GM19452 (cell line): ENCODE data around the gene ALDH1B1.

ENCODE experiments used
- ATAC-seq: cut with Tn5 transposase; IDR thresholded peaks from one replicate; pipeline ENCODE4 v1.9.1; 2021; ENCODE audit not compliant: unreplicated experiment

The ALDH1B1 gene

DNA sequence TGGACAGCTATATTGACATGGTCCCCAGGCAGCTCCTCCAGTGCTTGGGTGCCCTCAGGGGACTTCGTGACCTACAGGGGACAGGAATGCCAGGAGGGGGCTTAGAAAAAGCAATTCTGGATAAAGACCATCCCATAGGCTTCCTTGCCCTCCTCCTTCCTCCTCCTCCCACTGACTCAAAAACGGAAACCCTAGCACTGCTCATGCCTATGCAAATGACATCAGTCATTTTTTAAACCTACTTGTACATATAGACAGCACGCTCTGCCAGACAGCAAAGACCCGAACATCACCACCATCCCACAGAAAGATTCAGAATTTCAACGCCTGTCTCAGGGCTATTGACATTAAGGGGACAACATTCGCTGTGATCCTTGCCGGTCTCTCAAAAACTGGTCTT is 20.8 kb downstream of the ALDH1B1 start:
- no peak for ATAC-seq

DNA sequence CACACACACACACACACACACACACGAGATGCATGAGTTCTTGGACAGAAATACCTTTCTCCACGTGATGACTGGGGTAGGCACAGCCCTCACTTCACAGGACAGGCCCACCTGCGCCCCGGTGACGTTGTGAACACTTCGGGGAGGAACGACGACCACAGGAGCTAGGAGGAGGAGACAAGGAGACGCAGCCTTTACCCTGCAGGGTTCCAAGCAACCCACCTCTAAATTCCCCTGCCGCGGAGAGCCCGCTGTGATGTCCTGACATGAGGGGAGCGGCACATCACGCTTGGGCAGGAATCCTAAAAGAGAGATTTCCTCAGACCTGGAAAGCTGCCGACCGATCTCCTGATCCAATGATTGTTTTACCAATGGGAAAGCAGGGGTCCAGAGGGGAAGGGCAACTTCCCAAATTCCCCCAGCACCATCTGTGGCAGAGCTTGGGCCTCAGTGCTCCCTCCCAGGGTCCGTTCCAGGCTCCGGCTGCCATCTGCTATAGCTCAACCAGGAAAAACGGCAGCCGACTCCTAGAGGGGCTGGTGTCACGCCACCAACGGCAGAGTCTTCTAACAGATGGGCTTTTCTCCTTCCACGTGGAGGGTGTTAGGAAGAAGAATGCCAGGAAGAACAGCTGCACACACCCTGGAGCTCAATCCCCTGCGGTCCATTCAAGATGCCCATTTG is 21.7 kb downstream of the ALDH1B1 start:
- ATAC-seq: no peak

DNA sequence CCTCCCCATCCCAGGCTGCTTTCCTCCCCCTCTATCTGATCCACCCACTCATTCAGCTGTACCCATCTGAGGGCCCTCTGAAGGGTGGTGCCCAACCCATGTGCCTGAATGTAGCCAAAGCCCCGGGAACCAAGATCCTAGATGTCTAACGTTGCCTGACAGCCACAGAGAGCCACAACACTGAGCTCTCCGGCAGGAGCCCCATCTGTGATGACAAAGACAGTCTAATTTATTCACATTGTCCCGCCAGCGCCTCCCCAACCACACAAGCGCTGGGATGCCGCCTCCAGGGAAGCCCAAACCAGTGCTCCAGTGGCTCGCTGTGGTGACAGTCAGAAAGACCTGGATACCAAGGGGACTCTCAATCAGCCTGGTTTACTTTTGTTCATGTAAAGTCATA is 23.4 kb downstream of the ALDH1B1 start:
- no peak for ATAC-seq

DNA sequence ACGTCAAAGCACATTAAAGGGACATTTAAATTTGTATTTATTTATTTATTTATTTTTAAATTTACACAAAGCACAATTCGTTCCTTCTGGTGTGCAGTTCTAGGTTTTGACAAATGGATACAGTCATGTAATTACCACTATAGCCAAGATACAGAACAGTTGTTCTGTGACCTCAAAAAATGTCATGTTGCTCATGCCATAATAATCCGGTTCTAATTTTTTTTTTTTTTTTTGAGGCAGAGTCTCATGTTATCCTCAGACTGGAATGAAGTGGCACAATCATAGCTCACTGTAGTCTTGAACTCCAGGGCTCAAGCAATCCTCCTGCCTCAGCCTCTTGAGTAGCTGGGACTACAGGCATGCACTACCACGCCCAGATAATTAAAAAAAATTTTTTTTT is 24.0 kb downstream of the ALDH1B1 start:
- no peak for ATAC-seq

DNA sequence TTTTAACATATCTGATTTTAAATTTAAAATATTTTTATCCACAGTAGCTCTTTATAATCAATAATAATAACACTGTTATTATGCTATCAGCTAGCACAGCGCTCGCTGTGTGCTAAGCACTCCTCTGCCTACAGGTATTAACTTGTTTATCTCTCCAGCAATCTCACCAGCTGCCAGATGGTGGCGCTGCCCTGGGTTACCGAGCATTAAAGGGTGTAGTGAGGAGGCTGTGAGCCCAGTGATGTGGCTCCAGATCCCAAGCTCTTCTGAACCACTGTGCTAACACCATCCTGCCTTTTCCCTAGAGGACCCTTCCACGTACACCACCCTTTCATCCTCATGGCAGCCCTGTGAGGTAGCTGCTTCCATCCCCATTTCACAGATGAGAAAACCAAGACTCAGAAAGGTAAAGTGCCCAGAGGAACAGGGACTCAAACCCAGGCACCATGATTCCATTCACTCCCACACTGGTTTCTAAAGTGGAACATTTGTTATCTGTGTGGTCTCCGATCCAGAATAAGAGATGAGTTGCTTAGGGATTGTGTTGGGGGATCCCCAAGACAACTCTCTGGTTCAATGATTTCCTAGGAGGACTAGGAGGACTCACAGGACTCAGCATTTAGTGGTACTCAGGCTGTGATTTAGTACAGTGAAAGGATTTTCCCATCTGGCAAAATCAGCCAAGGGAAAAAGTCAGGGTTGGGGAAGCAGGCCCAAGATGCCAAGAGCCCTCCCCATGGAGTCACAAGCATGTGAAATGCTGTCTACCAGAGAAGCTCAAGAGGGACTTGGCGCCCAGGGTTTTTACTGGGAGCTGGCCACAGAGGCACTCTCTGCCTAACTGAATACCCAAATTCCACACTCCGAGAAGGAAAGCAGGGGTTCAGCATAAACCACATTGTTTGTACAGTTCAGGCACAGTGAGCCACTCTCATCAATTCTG is 24.8 kb downstream of the ALDH1B1 start:
- no peak for ATAC-seq

DNA sequence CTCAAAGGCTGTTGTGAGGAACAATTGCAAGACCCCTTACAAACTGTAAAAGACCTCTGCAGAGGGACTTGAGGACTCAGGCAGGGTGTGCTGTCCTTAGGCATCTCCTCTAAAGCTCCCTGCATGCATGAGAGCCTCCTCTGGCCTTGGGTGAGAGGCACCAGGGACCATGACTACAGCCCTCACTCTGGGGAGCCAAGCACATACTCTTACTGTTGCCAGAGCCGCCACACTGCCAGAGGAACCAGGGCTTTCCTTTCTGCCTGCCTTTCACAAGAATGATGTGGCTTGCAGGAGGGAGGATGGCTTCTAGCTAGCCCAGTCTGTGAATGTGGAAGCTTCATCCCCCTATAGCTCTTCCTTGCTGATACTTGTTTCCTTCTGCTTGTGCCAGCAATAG is 25.9 kb downstream of the ALDH1B1 start:
- no peak for ATAC-seq

DNA sequence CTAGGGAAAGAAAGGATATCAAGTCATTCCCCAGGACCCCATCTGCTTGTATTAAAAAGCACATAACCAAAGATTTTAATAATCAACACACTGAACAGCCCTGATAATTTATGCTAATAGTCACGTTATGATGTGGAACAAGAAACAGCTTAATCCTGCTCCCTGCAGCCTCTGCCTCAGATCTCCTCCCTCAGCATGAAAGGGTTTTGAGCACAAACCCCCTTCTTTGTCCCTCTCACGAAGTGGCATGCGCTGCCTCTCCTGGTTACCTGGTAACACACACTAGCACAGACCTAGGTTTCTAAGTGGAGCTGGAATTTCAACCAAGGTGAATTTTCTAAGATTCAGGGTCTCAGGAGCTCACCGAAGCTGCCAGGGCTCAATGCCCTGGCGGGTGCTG is 26.7 kb downstream of the ALDH1B1 start:
- ATAC-seq: no peak

DNA sequence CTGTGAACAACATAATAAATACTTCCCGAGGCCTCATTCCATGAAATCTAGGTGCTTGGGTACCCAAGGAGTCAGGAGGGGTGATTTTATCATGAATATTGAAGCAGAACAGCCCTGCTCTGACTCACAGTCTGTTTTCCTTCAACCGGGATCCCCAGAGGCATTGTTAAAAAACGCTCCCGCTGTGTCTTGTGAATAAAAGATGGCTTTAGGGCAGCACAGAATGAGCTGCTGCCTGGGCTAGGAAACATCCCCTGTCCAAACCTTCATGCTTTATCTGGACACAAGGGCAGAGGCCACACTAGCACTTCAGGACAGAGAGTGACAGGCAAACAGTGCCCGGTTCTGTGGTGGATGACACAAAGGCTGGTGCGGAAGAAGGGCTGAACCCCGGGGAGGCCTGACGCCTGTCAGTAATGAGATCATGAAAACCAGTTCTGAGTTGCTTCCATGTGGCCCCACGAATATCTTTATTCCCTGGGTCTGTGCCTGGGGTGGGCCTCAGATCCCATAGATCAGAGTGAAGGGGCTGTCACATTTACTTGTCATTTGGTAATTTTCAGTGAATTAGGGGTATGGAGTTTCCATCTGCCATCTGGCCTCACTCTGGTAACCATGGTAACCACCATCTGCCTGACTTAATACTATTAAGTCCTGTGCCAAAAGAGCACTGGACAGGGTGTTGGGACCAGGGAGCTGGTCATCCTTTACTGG is 29.2 kb downstream of the ALDH1B1 start:
- no peak for ATAC-seq

DNA sequence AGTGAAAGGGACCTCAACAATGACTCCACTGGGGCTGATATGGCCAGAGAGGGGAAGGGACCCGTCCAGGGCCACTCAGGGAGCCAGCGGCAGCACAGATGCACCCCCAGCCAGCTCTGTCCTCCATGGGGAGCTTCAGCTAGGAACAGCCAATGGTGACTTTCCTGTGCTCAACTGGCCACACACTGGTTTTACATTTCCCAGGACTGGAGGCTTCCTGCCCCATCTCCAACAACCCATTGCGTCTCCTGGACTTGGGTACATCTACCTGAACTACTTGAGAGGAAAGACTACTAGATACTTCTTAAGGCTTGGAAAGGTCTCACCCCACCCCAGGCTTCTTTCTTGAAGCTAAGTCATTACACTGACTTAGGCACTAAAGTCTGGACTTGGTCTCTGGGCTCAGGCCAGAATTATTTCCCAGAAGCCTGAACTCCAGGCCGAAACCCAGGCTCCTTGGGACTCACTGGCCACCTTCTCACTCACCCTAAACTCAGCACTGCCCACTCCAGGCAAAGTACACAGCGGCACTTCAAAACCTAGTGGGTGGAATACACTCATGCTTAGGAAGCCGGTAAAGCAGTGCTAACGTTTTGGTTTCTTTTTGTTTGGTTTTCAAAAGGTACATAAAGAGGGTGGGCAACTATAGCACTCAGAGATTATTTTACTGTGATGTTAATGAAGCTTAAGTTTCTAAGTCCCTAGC is 30.2 kb downstream of the ALDH1B1 start:
- ATAC-seq: no peak

DNA sequence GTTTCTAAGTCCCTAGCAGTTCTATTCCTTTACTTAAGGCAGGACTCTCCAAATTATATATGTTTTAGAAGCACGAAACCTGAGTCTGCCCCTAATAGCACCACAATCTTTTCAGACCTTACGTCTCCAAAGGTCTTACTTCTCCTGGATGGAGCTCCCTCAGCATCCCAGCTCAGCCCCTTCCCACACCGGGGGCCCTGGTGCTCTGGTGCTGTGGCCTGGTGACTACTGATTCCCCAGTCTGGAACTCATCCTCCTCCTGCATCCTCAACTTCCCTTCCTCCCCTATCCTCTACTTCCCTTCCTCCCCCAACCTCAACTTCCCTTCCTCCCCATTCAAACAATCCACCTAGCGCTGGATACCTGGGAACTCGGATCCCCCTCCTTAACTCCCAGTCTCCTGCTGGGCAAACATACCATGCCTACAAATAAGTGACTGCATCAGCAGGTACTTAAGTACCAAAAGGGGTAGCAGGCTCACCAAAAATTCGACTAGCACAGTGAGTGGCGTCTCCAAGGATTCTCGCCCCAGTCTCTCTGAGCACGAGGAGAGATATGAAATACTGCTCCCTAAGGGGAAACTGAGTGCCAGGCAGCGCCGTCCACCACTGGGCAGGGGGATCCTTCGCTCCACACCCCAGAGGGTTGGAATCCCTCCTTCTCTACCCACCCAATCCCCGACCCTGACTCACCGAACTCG is 30.9 kb downstream of the ALDH1B1 start:
- no peak for ATAC-seq

DNA sequence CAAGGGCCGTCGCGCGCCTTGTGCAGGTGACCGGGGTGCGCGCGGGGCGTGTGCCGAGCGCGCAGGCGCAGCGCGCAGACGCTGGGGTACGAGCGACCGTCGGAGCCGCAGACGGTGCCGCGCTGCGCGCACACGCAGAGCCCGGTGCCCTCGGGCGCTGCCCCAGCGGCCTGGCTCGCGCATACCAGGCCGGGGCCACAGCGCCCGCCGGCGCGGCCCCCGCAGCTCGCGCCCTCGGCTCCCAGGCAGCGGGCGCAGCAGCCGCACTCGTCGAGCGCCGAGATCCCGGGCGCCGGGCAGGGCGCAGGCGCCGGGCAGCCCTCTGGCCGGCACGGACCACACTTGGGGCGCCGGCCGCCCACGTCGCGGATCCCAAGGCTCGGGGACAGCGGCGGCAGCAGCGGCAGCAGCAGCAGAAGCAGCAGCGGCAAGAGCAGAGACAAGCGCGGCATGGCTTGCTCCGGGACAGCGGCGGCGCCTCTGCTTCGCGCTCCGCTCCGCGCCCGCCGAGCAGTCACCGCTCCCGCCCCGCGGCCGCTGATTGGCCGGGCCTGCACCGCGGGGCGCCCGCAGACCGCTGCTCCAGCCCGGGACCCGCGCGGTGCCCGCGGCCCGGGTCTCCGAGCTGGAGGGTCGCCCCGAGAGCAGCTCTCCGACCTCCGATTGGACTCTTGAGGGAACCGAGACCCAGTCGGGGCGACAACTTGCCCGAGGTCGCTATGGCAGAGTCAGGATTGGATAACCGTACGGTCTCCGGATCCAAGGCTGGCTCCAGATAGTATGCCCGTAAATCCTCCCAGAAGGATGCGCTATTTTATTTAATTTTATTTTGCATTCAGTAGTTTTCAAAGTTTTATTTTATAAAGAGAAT is 31.7 kb downstream of the ALDH1B1 start, which contains the start of gene IGFBPL1:
Gene IGFBPL1 (minus strand): TSS at position 482 of the 871 bp plus-strand sequence. CDS start 30 bp downstream, at position 452.
- peak; percentile 48 for ATAC-seq

DNA sequence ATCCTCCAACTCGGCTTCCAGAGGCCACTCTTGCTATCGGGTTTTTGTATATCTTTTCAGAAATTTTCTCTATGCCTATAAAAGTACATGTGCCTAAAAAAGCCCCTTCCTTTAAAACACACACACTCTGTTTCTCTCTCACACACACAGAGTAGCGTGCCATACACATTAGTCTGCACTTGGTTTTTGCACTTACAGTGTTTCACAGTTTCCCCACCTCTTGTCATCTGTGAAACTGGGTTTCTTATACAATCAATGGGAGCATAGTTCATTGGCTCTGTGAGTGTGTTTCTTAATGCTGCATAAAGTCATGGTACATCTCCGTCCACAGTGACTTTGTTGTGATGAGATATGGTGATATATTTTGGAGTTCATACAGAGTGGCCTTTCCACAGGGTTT is 32.4 kb downstream of the ALDH1B1 start:
- ATAC-seq: no peak

DNA sequence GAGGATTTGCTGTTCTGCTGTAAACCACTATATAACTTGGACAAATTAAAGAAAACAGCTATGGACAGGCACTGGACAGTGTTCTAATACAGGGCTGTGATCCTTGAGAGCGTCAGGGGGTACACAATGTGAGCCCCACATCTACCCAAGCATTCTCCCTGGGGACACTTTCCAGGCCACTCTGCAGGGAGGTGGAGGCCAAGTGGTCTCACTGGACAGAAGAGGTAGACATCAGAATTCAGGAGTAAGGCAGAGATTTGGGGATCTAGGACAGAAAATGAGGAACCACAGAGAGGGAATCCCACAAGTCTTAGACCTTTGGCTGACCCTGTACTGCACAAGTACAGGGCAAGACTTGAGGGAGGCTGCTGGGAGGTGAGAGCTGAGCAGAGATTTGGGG is 35.6 kb downstream of the ALDH1B1 start:
- ATAC-seq: no peak

DNA sequence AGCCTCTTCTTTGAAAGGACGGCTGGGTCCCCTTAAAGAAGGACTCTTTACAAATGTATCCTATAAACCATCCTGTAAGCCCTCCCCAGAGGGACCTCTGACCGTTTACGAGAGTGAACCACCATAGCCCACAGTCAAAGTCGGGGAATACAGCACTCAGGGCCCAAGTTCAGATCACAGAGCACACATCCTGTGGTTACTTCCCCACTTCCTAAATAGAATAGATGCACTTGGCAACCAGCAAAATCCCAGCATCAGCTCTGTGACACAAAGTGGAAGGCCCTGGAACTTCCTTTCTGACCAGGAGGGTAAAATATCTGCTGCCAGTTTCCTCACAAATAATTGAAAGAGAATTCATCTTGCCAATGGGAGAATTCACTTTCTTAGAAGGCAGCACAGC is 38.6 kb downstream of the ALDH1B1 start:
- no peak for ATAC-seq

DNA sequence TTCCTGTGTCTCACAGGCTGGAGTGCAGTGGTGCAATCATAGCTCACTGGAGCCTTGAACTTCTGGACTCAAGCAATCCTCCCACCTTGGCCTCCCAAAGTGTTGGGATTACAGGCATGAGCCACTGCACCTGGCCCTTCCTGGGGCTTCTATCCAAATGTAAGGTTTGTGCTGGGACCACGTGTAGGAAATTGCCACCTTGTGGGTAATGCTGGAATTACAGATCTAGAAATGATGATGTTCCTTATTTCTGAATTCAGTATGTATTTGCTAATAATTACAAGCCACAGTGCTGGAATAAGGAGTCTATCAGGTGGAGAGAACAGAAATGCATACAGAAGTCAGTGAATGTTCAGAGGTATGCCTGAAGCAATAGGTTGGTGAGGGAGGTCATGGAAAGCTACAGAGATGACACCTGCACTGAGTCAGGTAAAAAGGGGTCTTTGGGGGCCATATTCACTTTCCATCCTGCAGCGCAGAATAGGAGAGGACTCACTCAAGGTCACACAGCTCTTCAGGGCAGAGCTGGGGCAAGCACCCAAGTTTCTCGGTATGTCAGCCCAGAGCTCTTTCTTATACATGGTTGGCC is 40.5 kb downstream of the ALDH1B1 start:
- no peak for ATAC-seq

DNA sequence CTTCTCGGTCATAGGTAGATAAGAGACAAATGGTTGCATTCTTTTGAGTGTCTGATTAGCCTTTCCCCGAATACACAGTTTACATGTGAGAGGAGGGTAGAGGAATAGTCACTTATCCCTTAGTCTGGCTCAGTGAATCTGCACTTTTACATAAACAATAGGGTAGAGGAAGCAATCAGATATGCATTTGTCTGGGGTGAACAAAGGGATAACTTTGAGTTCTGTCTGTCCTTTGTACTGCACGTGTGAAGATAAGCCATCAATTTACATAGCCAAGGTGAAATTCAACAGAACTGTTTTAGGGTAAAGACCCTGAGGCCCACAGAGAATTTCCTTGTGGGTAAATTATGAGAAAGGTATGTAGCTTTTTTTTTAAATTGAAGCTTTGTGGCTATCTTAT is 41.9 kb downstream of the ALDH1B1 start:
- ATAC-seq: no peak

DNA sequence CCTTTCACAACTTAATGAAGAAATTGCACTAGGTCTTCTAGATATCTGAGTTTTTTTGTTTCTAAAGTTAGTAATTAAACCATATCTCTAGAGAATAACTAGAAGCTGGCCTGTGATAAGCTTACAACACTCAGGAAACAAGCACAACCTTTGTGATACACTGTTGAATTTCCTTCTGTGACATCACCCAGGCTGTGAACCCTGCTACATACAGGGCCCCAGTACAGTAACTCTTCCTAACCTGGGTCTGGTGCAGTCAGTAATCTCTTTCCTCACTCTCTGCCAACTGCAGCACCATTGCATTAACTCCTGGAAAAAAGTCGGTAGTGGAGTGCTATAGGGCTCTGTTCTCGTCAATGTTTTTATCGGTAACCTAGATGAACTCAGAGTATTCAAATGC is 42.4 kb downstream of the ALDH1B1 start:
- no peak for ATAC-seq

DNA sequence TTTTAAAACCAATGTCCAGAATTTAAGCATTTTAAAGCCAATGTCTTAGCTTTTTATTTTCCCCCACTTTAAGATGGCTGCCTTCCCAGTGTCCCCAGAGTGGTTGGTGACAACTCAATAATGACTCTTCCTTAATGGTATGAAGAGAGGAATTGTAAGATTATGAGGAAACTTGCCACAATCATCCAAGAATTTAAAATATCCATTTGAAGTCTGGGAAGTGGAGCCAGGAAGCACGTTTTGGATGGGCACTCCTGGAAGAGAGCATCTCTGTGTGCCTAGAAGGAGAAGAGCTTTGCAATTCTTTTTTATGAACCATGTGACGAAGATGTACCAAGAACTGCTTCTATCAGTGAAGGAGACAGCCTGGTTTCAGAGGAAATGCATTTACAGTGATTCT is 43.0 kb downstream of the ALDH1B1 start:
- ATAC-seq: no peak

DNA sequence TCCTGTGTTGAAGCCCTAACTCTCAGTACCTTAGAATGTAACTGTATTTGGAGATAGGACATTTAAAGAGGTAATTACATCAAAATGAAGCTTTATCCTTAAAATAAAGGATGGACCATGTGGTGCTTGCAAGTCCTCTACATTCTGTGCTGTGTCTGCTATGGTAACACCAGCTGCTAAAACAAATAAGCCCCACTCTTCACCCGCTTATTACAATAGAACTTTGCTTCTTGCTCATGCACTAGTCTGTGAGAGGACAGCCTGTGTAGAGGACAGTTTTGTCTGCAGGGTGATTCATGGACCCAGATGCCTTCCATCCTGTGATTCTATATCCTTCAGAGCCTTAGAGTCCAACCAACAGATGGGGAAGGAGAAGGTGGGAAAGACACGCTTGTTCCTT is 44.2 kb downstream of the ALDH1B1 start:
- no peak for ATAC-seq
